CD4-positive, CD25-positive, alpha-beta regulatory T cell (primary cell): Measurements from ENCODE around the gene PLA2R1. TPM values are rescaled to one million over a fixed set of nuclear protein-coding genes. Genes with fewer than 3 reads are reported as not detected.

Experiments
- ATAC-seq, 2 donors: fragments of 150-1000 bp; cut with Tn5 transposase; one replicate each; pipeline ENCODE4 v1.10.0; 2021; ENCODE audit warnings: low read depth in 2 of 2, moderate number of reproducible peaks in 2 of 2, moderate library complexity in 1 of 2
- DNase-seq, 3 donors: peaks; one replicate each; pipeline versions ENCODE4 v3.0.0 to v3.0.0-alpha.2; 2012 to 2022; ENCODE audit warnings: mixed read lengths in 1 of 3
- H3K27ac ChIP-seq: one replicate; pipeline ENCODE4 v1.7.0; 2013; ENCODE audit warnings: mild to moderate bottlenecking, low read length; ENCODE audit not compliant: insufficient read depth, poor library complexity, severe bottlenecking
- H3K27me3 ChIP-seq: one replicate; pipeline ENCODE4 v1.7.0; 2013; ENCODE audit warnings: low read length; ENCODE audit not compliant: control insufficient read depth, insufficient read depth
- H3K36me3 ChIP-seq: one replicate; pipeline ENCODE4 v1.7.0; 2013; ENCODE audit warnings: mild to moderate bottlenecking, low read length, moderate library complexity; ENCODE audit not compliant: control insufficient read depth, insufficient read depth
- H3K4me1 ChIP-seq: 2 replicates; pipeline ENCODE4 v1.7.0; 2013; ENCODE audit warnings: mild to moderate bottlenecking, low read length; ENCODE audit not compliant: insufficient read depth, control insufficient read depth, poor library complexity, severe bottlenecking
- H3K4me3 ChIP-seq: one replicate; pipeline ENCODE4 v1.7.0; 2013; ENCODE audit warnings: low read depth, mild to moderate bottlenecking, low read length, moderate library complexity
- H3K9me3 ChIP-seq, 2 experiments: 1 replicate in 1 of 2; 2 replicates in 1 of 2; pipeline ENCODE4 v1.7.0; 2013; ENCODE audit warnings: low read length in 2 of 2, mild to moderate bottlenecking in 1 of 2, moderate library complexity in 1 of 2; ENCODE audit not compliant: control insufficient read depth in 2 of 2
- H3K27ac Mint-ChIP-seq, 3 donors: one replicate each; pipeline ENCODE4 v1.8.0; 2020 to 2022; ENCODE audit warnings: mild to moderate bottlenecking in 3 of 3, mixed read lengths in 3 of 3, moderate library complexity in 2 of 3
- H3K27me3 Mint-ChIP-seq: one replicate; pipeline ENCODE4 v1.8.0; 2022; ENCODE audit warnings: mild to moderate bottlenecking, mixed read lengths
- H3K36me3 Mint-ChIP-seq: one replicate; pipeline ENCODE4 v1.8.0; 2020; ENCODE audit warnings: mixed read lengths
- H3K4me1 Mint-ChIP-seq, 4 donors: one replicate each; pipeline ENCODE4 v1.8.0; 2020 to 2022; ENCODE audit warnings: mixed read lengths in 4 of 4, mild to moderate bottlenecking in 1 of 4
- H3K4me3 Mint-ChIP-seq, 4 donors: one replicate each; pipeline ENCODE4 v1.8.0; 2020 to 2022; ENCODE audit warnings: mild to moderate bottlenecking in 4 of 4, mixed read lengths in 4 of 4, moderate library complexity in 3 of 4
- H3K9me3 Mint-ChIP-seq, 7 donors: one replicate each; pipeline ENCODE4 v1.8.0; 2020 to 2022; ENCODE audit warnings: mixed read lengths in 7 of 7, mild to moderate bottlenecking in 3 of 7, moderate library complexity in 2 of 7
- polyA plus RNA-seq, 4 donors: library from polyadenylated mRNA; unstranded; fragments of 300-500 nt; fragmentation: Illumina TruSeq; gene quantifications; one replicate each; pipeline ENCODE4 v1.2.3, GENCODE V29; 2021
- total RNA-seq: library from RNA; stranded (reverse); gene quantifications from one replicate; pipeline ENCODE4 v1.2.3, GENCODE V29; 2022

PLA2R1 gene
- total and polyA plus RNA-seq, 5 donors from 2014 or later: not detected

- H3K9me3 Mint-ChIP-seq: no peaks in the 10 kb centered on the region
- H3K27ac Mint-ChIP-seq: peak within 1 kb of the TSS; percentile 94 to 99 (median 98)
- peaks cover 6 to 53% (median 22%) of the 10 kb centered on the region in 4 donors for H3K4me1 Mint-ChIP-seq
- Histone ChIP-seq H3K4me1 (peaks cover 35% of the 10 kb centered on the region), H3K9me3 (no peaks in the 10 kb centered on the region), H3K4me3 (peak within 1 kb of the TSS; percentile 92), H3K27me3 (no peaks in the 10 kb centered on the region), H3K36me3 (peaks cover 5% of the 10 kb centered on the region), H3K27ac (peak within 1 kb of the TSS; percentile 91)
- peaks cover 11% of the 10 kb centered on the region for H3K36me3 Mint-ChIP-seq
- DNase-seq (peak; percentile 81 to 92 (median 85)), ATAC-seq (peak; percentile 85)
- no peaks in the 10 kb centered on the region for H3K27me3 Mint-ChIP-seq
- H3K4me3 Mint-ChIP-seq: peak within 1 kb of the TSS; percentile 93 to 100 (median 98)
Observed at GRCh38 chr2:159904127-159904958, 158.1 kb downstream of the PLA2R1 start, which contains the start of gene LY75. LY75 (minus strand) TSS chr2:159904756.

DNA sequence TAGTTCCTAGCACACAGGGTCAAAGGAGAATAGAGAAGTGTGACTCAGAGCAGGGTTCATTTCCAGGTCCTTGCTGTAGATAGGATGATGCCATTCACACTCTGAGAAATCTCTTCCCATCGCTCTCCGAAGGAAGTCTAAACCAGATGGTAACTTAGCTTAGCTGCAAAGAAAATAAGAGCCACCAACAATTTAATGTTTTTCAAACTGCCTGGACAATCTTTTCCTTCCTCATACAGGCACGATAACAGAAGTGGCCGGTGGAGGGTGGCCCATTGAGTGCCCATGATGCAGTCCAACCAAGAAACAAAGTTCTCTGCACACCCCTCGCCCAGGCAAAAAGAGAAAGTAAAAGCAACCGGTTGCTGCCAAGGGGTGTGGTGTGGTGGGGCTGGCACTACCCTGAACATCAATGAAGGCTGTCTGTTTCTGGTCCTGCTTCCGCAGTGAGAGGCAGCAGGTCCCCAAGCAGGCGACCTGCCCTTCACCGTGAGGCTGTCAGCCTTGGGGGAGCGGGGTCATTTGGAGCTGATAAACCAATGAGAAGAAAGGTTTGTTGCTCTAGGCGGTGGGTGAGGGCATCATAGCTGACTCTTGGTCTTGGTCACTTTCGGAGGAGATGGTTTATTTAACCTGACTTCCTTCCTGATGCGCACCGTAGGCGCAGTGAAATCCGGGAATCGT, 158.8 kb downstream of the PLA2R1 start:
- H3K4me1 Mint-ChIP-seq: peaks cover 6 to 60% (median 22%) of the 10 kb centered on the region in 4 donors

DNA sequence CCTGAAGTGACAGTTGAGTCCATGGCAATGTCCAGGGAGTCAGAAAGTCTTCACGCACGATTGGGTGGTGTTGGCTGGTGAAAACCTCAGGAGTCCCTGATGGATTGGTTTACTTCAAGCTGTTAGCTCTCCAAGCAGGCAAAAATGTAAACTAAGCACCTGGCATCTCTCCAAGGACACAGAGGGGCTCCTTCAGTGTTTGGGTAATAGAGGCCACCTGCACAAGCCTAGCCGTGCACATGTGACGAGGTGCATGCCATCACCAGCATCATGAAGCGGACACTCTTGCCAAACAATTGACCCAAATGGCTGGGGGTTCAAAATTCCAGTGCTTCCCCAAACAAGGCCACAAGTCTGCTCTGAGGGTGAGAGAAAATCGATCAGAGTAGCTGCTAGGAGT, 159.7 kb downstream of the PLA2R1 start:
- no peak overlapping the region for H3K27ac ChIP-seq

More for the DNA sequence above, 158.8 kb downstream of the PLA2R1 start:
- H3K36me3 Mint-ChIP-seq: peaks cover 16% of the 10 kb centered on the region
- no peaks in the 10 kb centered on the region for H3K9me3 Mint-ChIP-seq
- H3K27ac Mint-ChIP-seq: peak overlapping the region; percentile 94 to 99 (median 98)
- peak overlapping the region; percentile 93 to 100 (median 98) for H3K4me3 Mint-ChIP-seq
- DNase-seq (peak; percentile 64 to 91 (median 74)), ATAC-seq (peak; percentile 68 to 73)
- H3K27ac ChIP-seq: peak overlapping the region; percentile 91
- H3K27me3 Mint-ChIP-seq: no peaks in the 10 kb centered on the region
- no peaks in the 10 kb centered on the region for H3K27me3 ChIP-seq
- peak overlapping the region; percentile 92 for H3K4me3 ChIP-seq
- H3K9me3 ChIP-seq: no peaks in the 10 kb centered on the region
- peaks cover 11% of the 10 kb centered on the region for H3K36me3 ChIP-seq
- peaks cover 35% of the 10 kb centered on the region for H3K4me1 ChIP-seq

DNA sequence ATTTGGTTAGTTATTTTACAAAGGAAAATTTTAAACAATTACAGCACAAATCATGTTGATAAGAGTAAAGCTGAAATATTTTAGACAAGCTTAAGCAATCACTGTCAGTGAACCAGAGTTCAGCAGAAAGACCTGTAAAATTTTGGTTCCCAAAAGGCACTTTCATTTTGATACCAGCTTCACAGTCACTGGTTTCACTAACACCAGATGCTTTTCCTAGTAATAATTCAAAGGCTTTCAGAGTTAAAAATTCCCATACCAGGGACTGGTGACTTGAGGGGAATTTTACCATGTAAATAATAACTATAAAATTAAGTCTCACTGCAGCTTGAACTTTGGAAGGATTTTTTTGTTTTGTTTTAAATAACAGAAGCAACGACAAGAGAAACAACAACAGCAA, 162.1 kb downstream of the PLA2R1 start:
- H3K4me3 ChIP-seq: peak overlapping the region; percentile 42
- Mint-ChIP-seq H3K36me3 (peaks cover 23% of the 10 kb centered on the region), H3K4me3 (no peak overlapping the region), H3K4me1 (peaks cover 25 to 87% (median 49%) of the 10 kb centered on the region in 4 donors), H3K27ac (no peak overlapping the region), H3K27me3 (no peaks in the 10 kb centered on the region), H3K9me3 (no peaks in the 10 kb centered on the region)
- peaks cover 11% of the 10 kb centered on the region for H3K36me3 ChIP-seq
- no peak for ATAC-seq
- no peak for DNase-seq
- peaks cover 45% of the 10 kb centered on the region for H3K4me1 ChIP-seq
- H3K27ac ChIP-seq: no peak overlapping the region
- H3K27me3 ChIP-seq: no peaks in the 10 kb centered on the region
- no peaks in the 10 kb centered on the region for H3K9me3 ChIP-seq

More for the DNA sequence above, 159.7 kb downstream of the PLA2R1 start:
- ATAC-seq: no peak
- no peaks in the 10 kb centered on the region for H3K9me3 ChIP-seq
- Mint-ChIP-seq H3K9me3 (no peaks in the 10 kb centered on the region), H3K27ac (peak overlapping the region; percentile 71 to 99 (median 94)), H3K36me3 (peaks cover 23% of the 10 kb centered on the region), H3K4me1 (peaks cover 13 to 68% (median 28%) of the 10 kb centered on the region in 4 donors), H3K4me3 (peak overlapping the region; percentile 93 to 100 (median 98)), H3K27me3 (no peaks in the 10 kb centered on the region)
- H3K4me1 ChIP-seq: peaks cover 35% of the 10 kb centered on the region
- H3K4me3 ChIP-seq: peak overlapping the region; percentile 92
- no peak for DNase-seq
- H3K27me3 ChIP-seq: no peaks in the 10 kb centered on the region
- H3K36me3 ChIP-seq: peaks cover 11% of the 10 kb centered on the region

GRCh38 chr2:159898441-159898840, 164.0 kb downstream of the PLA2R1 start:
- Mint-ChIP-seq H3K27me3 (no peaks in the 10 kb centered on the region), H3K4me3 (peak overlapping the region in 1 of 4 donors; percentile 5), H3K4me1 (peaks cover 36 to 82% (median 55%) of the 10 kb centered on the region in 4 donors), H3K36me3 (peaks cover 29% of the 10 kb centered on the region), H3K27ac (no peak overlapping the region), H3K9me3 (no peaks in the 10 kb centered on the region)
- peaks cover 16% of the 10 kb centered on the region for H3K36me3 ChIP-seq
- DNase-seq (no peak), ATAC-seq (no peak)
- peaks cover 32% of the 10 kb centered on the region for H3K4me1 ChIP-seq
- no peak overlapping the region for H3K27ac ChIP-seq
- no peak overlapping the region for H3K4me3 ChIP-seq
- H3K27me3 ChIP-seq: no peaks in the 10 kb centered on the region
- no peaks in the 10 kb centered on the region for H3K9me3 ChIP-seq

DNA sequence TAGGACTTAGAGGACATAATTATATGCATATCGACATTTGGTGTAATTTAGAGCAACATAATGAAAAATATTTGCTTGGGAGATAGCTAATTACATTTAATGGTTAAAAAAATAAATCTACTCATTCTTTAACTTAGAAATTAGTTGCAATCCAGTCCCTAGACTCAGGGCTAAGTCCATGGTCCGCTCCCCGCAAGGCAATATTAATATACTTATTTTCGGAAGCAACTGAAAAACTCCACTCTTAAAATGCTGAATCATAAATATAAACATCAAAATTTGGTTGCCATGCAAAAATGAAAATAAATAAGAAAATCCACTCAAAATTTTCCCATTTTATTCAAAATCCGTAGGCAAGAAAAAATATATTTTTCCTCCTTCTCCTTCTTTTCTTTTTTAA, 164.7 kb downstream of the PLA2R1 start:
- Mint-ChIP-seq H3K4me1 (peaks cover 38 to 77% (median 51%) of the 10 kb centered on the region in 4 donors), H3K36me3 (peaks cover 32% of the 10 kb centered on the region), H3K4me3 (peak overlapping the region in 1 of 4 donors; percentile 19), H3K9me3 (no peaks in the 10 kb centered on the region), H3K27ac (no peak overlapping the region), H3K27me3 (no peaks in the 10 kb centered on the region)
- no peaks in the 10 kb centered on the region for H3K9me3 ChIP-seq
- no peak overlapping the region for H3K27ac ChIP-seq
- H3K4me1 ChIP-seq: peaks cover 25% of the 10 kb centered on the region
- DNase-seq (no peak), ATAC-seq (no peak)
- H3K36me3 ChIP-seq: peaks cover 18% of the 10 kb centered on the region
- no peak overlapping the region for H3K4me3 ChIP-seq
- no peaks in the 10 kb centered on the region for H3K27me3 ChIP-seq

DNA sequence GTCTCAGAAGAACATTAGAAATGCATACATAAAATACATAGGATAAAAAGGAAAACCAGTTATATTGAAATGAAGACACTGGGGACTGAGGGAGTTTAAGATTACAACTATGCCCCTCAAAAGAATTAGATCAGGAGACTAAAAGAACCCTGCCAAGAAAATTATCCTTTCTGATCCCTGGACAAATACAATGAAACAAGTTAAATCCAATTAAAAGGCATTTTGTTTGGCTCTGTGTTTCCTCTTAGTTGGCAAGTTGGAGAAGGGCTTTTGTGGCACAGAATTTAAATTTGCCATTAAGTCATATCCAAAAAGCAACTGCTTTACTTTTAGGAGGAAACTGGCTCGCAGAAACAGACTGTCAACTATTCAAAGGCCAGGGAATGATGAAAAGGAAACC, 165.3 kb downstream of the PLA2R1 start:
- Mint-ChIP-seq H3K4me3 (no peak overlapping the region), H3K27me3 (no peaks in the 10 kb centered on the region), H3K27ac (no peak overlapping the region), H3K36me3 (peaks cover 38% of the 10 kb centered on the region), H3K4me1 (peaks cover 44 to 76% (median 55%) of the 10 kb centered on the region in 4 donors), H3K9me3 (no peaks in the 10 kb centered on the region)
- ATAC-seq: no peak
- Histone ChIP-seq H3K9me3 (no peaks in the 10 kb centered on the region), H3K4me1 (peaks cover 25% of the 10 kb centered on the region), H3K27me3 (no peaks in the 10 kb centered on the region), H3K4me3 (no peak overlapping the region), H3K27ac (no peak overlapping the region), H3K36me3 (peaks cover 18% of the 10 kb centered on the region)
- no peak for DNase-seq
